ENCODE data around the gene NCAPG2. TPM values are rescaled to one million over a fixed set of nuclear protein-coding genes. Genes with fewer than 3 reads are reported as not detected.

The NCAPG2 gene, protein sequence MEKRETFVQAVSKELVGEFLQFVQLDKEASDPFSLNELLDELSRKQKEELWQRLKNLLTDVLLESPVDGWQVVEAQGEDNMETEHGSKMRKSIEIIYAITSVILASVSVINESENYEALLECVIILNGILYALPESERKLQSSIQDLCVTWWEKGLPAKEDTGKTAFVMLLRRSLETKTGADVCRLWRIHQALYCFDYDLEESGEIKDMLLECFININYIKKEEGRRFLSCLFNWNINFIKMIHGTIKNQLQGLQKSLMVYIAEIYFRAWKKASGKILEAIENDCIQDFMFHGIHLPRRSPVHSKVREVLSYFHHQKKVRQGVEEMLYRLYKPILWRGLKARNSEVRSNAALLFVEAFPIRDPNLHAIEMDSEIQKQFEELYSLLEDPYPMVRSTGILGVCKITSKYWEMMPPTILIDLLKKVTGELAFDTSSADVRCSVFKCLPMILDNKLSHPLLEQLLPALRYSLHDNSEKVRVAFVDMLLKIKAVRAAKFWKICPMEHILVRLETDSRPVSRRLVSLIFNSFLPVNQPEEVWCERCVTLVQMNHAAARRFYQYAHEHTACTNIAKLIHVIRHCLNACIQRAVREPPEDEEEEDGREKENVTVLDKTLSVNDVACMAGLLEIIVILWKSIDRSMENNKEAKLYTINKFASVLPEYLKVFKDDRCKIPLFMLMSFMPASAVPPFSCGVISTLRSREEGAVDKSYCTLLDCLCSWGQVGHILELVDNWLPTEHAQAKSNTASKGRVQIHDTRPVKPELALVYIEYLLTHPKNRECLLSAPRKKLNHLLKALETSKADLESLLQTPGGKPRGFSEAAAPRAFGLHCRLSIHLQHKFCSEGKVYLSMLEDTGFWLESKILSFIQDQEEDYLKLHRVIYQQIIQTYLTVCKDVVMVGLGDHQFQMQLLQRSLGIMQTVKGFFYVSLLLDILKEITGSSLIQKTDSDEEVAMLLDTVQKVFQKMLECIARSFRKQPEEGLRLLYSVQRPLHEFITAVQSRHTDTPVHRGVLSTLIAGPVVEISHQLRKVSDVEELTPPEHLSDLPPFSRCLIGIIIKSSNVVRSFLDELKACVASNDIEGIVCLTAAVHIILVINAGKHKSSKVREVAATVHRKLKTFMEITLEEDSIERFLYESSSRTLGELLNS
- 10 to 100 TPM in 2 of 4 donors, 1 to 10 TPM in 2; 7.3 to 23.1 (median 13.7) TPM for total RNA-seq

GRCh38 chr7:158704524-158705233 lies at the start of gene NCAPG2:
TSS of gene NCAPG2 (minus strand) at chr7:158704804. CDS start at chr7:158701899, 2,905 bp downstream.
- no peaks in the 10 kb centered on the region for H3K9me3 ChIP-seq
- H3K4me1 ChIP-seq, result peaks cover 5 to 31% (median 17%) of the 10 kb centered on the region in 3 donors
- peaks cover 0 to 10% (median 0%) of the 10 kb centered on the region in 3 donors for H3K36me3 ChIP-seq
- intact Hi-C loops (cut with DNase I), result loop anchor here (10.0 kb wide), 1 partner anchor 130 kb away; no protein-coding TSS in a partner anchor
- H3K27ac ChIP-seq, result peak within 1 kb of the TSS; percentile 89 to 98 (median 96)
- DNase-seq, result peak; percentile 92
- TF ChIP-seq, protein P1, sequence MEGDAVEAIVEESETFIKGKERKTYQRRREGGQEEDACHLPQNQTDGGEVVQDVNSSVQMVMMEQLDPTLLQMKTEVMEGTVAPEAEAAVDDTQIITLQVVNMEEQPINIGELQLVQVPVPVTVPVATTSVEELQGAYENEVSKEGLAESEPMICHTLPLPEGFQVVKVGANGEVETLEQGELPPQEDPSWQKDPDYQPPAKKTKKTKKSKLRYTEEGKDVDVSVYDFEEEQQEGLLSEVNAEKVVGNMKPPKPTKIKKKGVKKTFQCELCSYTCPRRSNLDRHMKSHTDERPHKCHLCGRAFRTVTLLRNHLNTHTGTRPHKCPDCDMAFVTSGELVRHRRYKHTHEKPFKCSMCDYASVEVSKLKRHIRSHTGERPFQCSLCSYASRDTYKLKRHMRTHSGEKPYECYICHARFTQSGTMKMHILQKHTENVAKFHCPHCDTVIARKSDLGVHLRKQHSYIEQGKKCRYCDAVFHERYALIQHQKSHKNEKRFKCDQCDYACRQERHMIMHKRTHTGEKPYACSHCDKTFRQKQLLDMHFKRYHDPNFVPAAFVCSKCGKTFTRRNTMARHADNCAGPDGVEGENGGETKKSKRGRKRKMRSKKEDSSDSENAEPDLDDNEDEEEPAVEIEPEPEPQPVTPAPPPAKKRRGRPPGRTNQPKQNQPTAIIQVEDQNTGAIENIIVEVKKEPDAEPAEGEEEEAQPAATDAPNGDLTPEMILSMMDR (IDR thresholded peaks at IDR 0.05), result peak in 5 of 6 experiments; percentile 50 to 73 (median 64)
- TF ChIP-seq POLR2A (IDR thresholded peaks at IDR 0.05), result peak in 3 of 4 donors; percentile 76 to 95 (median 84)
- peak within 1 kb of the TSS; percentile 62 to 99 (median 88) for H3K4me3 ChIP-seq
- no peaks in the 10 kb centered on the region for H3K27me3 ChIP-seq
- 0% methylated on average over 2 to 3 of the region's 78 CpGs for WGBS, 2 donors

DNA sequence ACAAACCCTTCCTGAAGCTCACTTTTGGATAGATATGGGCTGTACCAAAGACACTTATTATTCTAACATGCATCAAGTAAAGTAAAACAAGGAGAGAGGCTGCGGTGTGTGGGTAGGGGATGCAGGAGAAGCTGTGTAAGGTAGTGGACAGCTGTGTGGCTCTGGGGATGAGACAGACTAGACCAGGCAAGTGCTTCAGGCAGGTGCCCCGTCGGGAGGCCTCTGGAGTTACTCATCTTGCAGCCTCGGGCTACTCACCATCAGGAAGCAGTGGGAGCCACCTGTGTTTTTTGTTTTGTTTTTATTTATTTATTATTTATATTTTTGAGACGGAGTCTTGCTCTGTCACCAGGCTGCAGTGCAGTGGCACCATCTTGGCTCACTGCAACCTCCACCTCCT lies 49.3 kb upstream of the NCAPG2 start:
- Histone ChIP-seq H3K4me1 (peaks cover 0 to 14% (median 0%) of the 10 kb centered on the region in 3 donors), H3K27ac (no peak overlapping the region), H3K36me3 (peaks cover 8 to 83% (median 11%) of the 10 kb centered on the region in 3 donors), H3K9me3 (no peaks in the 10 kb centered on the region), H3K4me3 (no peak overlapping the region), H3K27me3 (no peaks in the 10 kb centered on the region)
- DNase-seq, result no peak
- 70 to 82% methylated on average over 5 of the region's 5 CpGs for WGBS, 2 donors
- TF ChIP-seq, protein P1 (IDR thresholded peaks at IDR 0.05), result no peak
- TF ChIP-seq POLR2A (IDR thresholded peaks at IDR 0.05), result no peak
- intact Hi-C loops (cut with DNase I), result no loop called here

DNA sequence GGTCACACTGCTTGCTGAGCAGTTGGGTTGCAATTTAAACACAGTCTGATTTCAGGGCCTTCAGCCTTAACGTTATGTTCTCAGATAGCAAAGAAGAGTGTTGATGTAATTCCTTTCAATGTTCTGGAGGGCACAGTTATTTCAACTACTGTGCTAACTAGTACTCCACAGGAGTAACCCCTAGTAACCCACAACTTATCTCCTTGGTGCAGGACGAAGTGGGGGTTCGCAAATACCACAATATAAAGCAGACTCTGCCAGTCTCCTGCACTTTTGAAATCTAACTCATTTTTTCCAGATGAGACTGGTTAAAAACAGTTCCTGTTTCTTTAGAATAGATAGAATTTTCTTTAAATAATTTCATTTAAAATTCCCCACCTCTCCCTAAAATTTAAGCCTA lies 47.1 kb upstream of the NCAPG2 start:
- no peaks in the 10 kb centered on the region for H3K9me3 ChIP-seq
- H3K4me3 ChIP-seq, result no peak overlapping the region
- H3K4me1 ChIP-seq, result peaks cover 0 to 14% (median 0%) of the 10 kb centered on the region in 3 donors
- no peak for DNase-seq
- WGBS, 2 donors, result 80 to 92% methylated on average over 3 of the region's 3 CpGs
- no peak overlapping the region for H3K27ac ChIP-seq
- no peak for TF ChIP-seq POLR2A (IDR thresholded peaks at IDR 0.05)
- TF ChIP-seq, protein P1 (IDR thresholded peaks at IDR 0.05), result no peak
- H3K27me3 ChIP-seq, result no peaks in the 10 kb centered on the region
- intact Hi-C loops (cut with DNase I), result no loop called here
- peaks cover 8 to 83% (median 25%) of the 10 kb centered on the region in 3 donors for H3K36me3 ChIP-seq

DNA sequence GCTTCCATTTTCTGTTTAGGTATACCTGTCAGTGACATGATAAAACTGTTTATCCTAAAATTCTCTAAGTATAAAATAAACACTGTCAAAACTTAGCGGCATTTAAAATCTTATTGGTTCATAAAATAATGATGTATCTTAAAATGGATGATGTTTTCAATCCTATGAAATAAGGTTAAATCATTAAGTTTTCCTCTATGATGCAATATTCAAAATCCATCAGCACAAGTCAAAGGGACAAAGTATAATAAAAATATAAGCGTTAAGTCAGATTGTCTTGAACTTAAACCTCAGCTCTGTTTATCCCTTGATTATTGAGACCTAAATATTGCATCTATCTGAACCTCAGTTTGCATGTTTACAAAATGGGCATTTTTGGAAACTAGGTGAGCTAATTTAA lies 46.6 kb upstream of the NCAPG2 start:
- H3K27ac ChIP-seq, result no peak overlapping the region
- H3K4me3 ChIP-seq, result no peak overlapping the region
- no peaks in the 10 kb centered on the region for H3K27me3 ChIP-seq
- intact Hi-C loops (cut with DNase I), result no loop called here
- H3K36me3 ChIP-seq, result peaks cover 8 to 83% (median 22%) of the 10 kb centered on the region in 3 donors
- DNase-seq, result no peak
- no peaks in the 10 kb centered on the region for H3K9me3 ChIP-seq
- 83 to 91% methylated on average over 2 of the region's 2 CpGs for WGBS, 2 donors
- TF ChIP-seq POLR2A (IDR thresholded peaks at IDR 0.05), result no peak
- TF ChIP-seq, protein P1 (IDR thresholded peaks at IDR 0.05), result no peak
- H3K4me1 ChIP-seq, result peaks cover 0 to 14% (median 0%) of the 10 kb centered on the region in 3 donors
